Measurements from ENCODE around the gene TSPEAR. TPM values are rescaled to one million over a fixed set of nuclear protein-coding genes. Genes with fewer than 3 reads are reported as not detected.

TSPEAR gene
- total RNA-seq, 1 donor from 2014 or later: not detected

GRCh38 chr21:44498280-44499210 lies 212.8 kb downstream of the TSPEAR start:
- TF ChIP-seq CTCF (conservative IDR thresholded peaks at IDR 0.05; ENCODE audit: low read depth, low read length): no peak
- no peak overlapping the region for H3K4me3 ChIP-seq (ENCODE audit: low read depth, low read length)
- no peak for DNase-seq (ENCODE audit: low read depth)

GRCh38 chr21:44497703-44498126 lies 213.7 kb downstream of the TSPEAR start:
- H3K4me3 ChIP-seq (ENCODE audit: low read depth, low read length): no peak overlapping the region
- DNase-seq (ENCODE audit: low read depth): no peak
- no peak for TF ChIP-seq CTCF (conservative IDR thresholded peaks at IDR 0.05; ENCODE audit: low read depth, low read length)

- no peak for TF ChIP-seq CTCF (conservative IDR thresholded peaks at IDR 0.05; ENCODE audit: low read depth, low read length)
- no peak overlapping the region for H3K4me3 ChIP-seq (ENCODE audit: low read depth, low read length)
- no peak for DNase-seq (ENCODE audit: low read depth)
Observed at GRCh38 chr21:44496564-44497550, 214.5 kb downstream of the TSPEAR start.

GRCh38 chr21:44495611-44496563 lies 215.5 kb downstream of the TSPEAR start:
- H3K4me3 ChIP-seq (ENCODE audit: low read depth, low read length): no peak overlapping the region
- DNase-seq (ENCODE audit: low read depth): no peak
- no peak for TF ChIP-seq CTCF (conservative IDR thresholded peaks at IDR 0.05; ENCODE audit: low read depth, low read length)

- no peak for TF ChIP-seq CTCF (conservative IDR thresholded peaks at IDR 0.05; ENCODE audit: low read depth, low read length)
- H3K4me3 ChIP-seq (ENCODE audit: low read depth, low read length): no peak overlapping the region
- no peak for DNase-seq (ENCODE audit: low read depth)
Observed at GRCh38 chr21:44494956-44495355, 216.4 kb downstream of the TSPEAR start.

- TF ChIP-seq CTCF (conservative IDR thresholded peaks at IDR 0.05; ENCODE audit: low read depth, low read length): no peak
- no peak for DNase-seq (ENCODE audit: low read depth)
- no peak overlapping the region for H3K4me3 ChIP-seq (ENCODE audit: low read depth, low read length)
Observed at GRCh38 chr21:44494418-44494817, 217.0 kb downstream of the TSPEAR start.

All from epithelial cell of proximal tubule (primary cell).